ENCODE results near the gene TRIM46. TPM values are rescaled to one million over a fixed set of nuclear protein-coding genes. Genes with fewer than 3 reads are reported as not detected.

Gene TRIM46
- total and polyA plus RNA-seq, 9 of the 15 experiments (the other 6 are each of a cell fraction or from before 2014, with no cell fraction given): 0.05 to 0.60 (median 0.16) TPM; not detected in 3

DNA sequence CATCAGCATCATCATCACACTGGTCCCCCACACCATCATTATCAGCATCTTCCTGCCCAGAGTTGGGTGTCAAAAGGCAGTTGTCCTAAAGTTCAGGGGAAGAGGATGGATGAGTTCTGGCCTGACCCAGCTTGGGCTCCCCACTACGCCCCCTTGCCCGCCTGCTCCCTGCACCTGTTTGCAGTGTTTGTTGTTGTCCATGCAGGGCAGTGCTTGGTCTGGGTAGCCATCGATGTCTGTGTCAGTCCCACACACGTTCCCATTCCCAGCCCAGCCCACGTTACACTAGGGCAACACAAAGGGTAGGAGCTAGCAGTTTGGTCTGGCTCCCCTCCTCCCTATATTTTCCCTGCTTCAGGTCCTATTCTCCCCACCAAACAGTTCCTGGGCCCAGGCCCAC lies 27.3 kb downstream of the TRIM46 start:
- POLR2A ChIA-PET: no interaction called here
- no peak for ATAC-seq

More for the DNA sequence above, 27.3 kb downstream of the TRIM46 start:
- Histone ChIP-seq H3K9me3 (replicated peaks; ENCODE audit: control insufficient read depth, insufficient read depth, low read depth, low read length) (no peaks in the 10 kb centered on the region), H3K79me2 (ENCODE audit: control insufficient read depth, insufficient read depth, low read length) (peaks cover 4% of the 10 kb centered on the region; the same call in 1 of the 3 replicates), H3K4me3 (no peak overlapping the region), H3K27ac (ENCODE audit: extremely low read depth, low read depth, low read length) (no peak overlapping the region), H3K4me2 (ENCODE audit: insufficient read depth, low read length) (no peak overlapping the region), H3K4me1 (replicated peaks in 1 of 2; ENCODE audit: control insufficient read depth in 2 of 2, insufficient read depth in 2 of 2, low read length in 2 of 2) (peaks cover under 1 to 19% of the 10 kb centered on the region in 2 experiments; a peak in 3 of 5 replicates), H4K20me1 (replicated peaks; ENCODE audit: control insufficient read depth, insufficient read depth, low read length) (no peaks in the 10 kb centered on the region), H3K27me3 (ENCODE audit: control insufficient read depth in 2 of 2, insufficient read depth in 2 of 2, low read length in 2 of 2) (no peaks in the 10 kb centered on the region), H2AFZ (ENCODE audit: low read depth, low read length) (no peak overlapping the region), H3K9me1 (ENCODE audit: control insufficient read depth, insufficient read depth, low read length) (no peaks in the 10 kb centered on the region), H3K9ac (ENCODE audit: insufficient read depth in 1 of 2, low read depth in 2 of 2, low read length in 2 of 2) (0 out of 4 replicates have a peak overlapping the region, but pooled peaks of 1 of the 2 experiments have one; percentile 15), H3K36me3 (ENCODE audit: control insufficient read depth, insufficient read depth, low read length) (peaks cover 34% of the 10 kb centered on the region; the same call in 2 of the 3 replicates)
- CTCF ChIA-PET (ENCODE audit: low intra/inter-chr PET ratio): no interaction called here
- TF ChIP-seq SIRT6 (IDR thresholded peaks at IDR 0.05; ENCODE audit: low read depth, low read length) (no peak), ZNF655 (CRISPR knock-in tag; IDR thresholded peaks at IDR 0.05) (no peak), ZNF764 (CRISPR knock-in tag; IDR thresholded peaks at IDR 0.05; ENCODE audit: low read depth) (no peak), IRF1 (CRISPR knock-in tag; IDR thresholded peaks at IDR 0.05; ENCODE audit: borderline replicate concordance) (no peak), XRCC4 (IDR thresholded peaks at IDR 0.05; ENCODE audit: extremely low read depth, insufficient read depth, insufficient read length) (no peak), HNRNPK (IDR thresholded peaks at IDR 0.05; ENCODE audit: low read depth, low read length, poor library complexity, severe bottlenecking) (no peak), EP400 (IDR thresholded peaks at IDR 0.05) (no peak)
- TF ChIP-seq, protein P1, sequence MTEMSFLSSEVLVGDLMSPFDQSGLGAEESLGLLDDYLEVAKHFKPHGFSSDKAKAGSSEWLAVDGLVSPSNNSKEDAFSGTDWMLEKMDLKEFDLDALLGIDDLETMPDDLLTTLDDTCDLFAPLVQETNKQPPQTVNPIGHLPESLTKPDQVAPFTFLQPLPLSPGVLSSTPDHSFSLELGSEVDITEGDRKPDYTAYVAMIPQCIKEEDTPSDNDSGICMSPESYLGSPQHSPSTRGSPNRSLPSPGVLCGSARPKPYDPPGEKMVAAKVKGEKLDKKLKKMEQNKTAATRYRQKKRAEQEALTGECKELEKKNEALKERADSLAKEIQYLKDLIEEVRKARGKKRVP (CRISPR knock-in tag; IDR thresholded peaks at IDR 0.05): no peak
- TF ChIP-seq, protein P2, sequence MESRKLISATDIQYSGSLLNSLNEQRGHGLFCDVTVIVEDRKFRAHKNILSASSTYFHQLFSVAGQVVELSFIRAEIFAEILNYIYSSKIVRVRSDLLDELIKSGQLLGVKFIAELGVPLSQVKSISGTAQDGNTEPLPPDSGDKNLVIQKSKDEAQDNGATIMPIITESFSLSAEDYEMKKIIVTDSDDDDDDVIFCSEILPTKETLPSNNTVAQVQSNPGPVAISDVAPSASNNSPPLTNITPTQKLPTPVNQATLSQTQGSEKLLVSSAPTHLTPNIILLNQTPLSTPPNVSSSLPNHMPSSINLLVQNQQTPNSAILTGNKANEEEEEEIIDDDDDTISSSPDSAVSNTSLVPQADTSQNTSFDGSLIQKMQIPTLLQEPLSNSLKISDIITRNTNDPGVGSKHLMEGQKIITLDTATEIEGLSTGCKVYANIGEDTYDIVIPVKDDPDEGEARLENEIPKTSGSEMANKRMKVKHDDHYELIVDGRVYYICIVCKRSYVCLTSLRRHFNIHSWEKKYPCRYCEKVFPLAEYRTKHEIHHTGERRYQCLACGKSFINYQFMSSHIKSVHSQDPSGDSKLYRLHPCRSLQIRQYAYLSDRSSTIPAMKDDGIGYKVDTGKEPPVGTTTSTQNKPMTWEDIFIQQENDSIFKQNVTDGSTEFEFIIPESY (CRISPR knock-in tag; IDR thresholded peaks at IDR 0.05): no peak
- 65% methylated on average over 5 of the region's 5 CpGs for WGBS (ENCODE audit: insufficient coverage, low coverage, missing lambda C conversion rate)
- no peak for DNase-seq (ENCODE audit: extremely low read depth in 1 of 4, low spot score in 3 of 4)
- no TSS peak for BruUV-seq (replicated peaks)
- intact Hi-C loops (cut with micrococcal nuclease): no loop called here
- in situ Hi-C loops (cut with MboI): no loop called here
- FAIRE-seq: no peak
